BLaER1 (cell line): Measurements from ENCODE around the gene GDI1.
"Not testable (repeated sequence)": the region's sequence is repeated elsewhere in the genome, so short reads cannot be mapped to it uniquely, and the experiment has no call there.

Experiments used
- H3K27ac ChIP-seq: shearing (Covaris generic); formaldehyde crosslinking; 2 replicates; pipeline ENCODE4 v1.8.1; 2022
- H3K27me3 ChIP-seq: shearing (Covaris generic); formaldehyde crosslinking; 2 replicates; pipeline ENCODE4 v1.8.1; 2022
- H3K36me3 ChIP-seq: shearing (Covaris generic); formaldehyde crosslinking; 2 replicates; pipeline ENCODE4 v1.8.1; 2022
- H3K4me1 ChIP-seq: shearing (Covaris generic); formaldehyde crosslinking; 2 replicates; pipeline ENCODE4 v1.8.1; 2022
- H3K4me2 ChIP-seq: shearing (Covaris generic); formaldehyde crosslinking; 2 replicates; pipeline ENCODE4 v1.8.1; 2022
- H3K4me3 ChIP-seq: shearing (Covaris generic); formaldehyde crosslinking; 2 replicates; pipeline ENCODE4 v1.8.1; 2022
- H3K9ac ChIP-seq: shearing (Covaris generic); formaldehyde crosslinking; 2 replicates; pipeline ENCODE4 v1.8.1; 2022
- H3K9me3 ChIP-seq: shearing (Covaris generic); formaldehyde crosslinking; 2 replicates; pipeline ENCODE4 v1.8.1; 2022
- H4K20me1 ChIP-seq: shearing (Covaris generic); formaldehyde crosslinking; 2 replicates; pipeline ENCODE4 v1.8.1; 2022
- Cebpa-rat ChIP-seq: shearing (Covaris generic); IDR thresholded peaks from 2 replicates; pipeline ENCODE4 v1.8.1; 2022

The GDI1 gene

DNA sequence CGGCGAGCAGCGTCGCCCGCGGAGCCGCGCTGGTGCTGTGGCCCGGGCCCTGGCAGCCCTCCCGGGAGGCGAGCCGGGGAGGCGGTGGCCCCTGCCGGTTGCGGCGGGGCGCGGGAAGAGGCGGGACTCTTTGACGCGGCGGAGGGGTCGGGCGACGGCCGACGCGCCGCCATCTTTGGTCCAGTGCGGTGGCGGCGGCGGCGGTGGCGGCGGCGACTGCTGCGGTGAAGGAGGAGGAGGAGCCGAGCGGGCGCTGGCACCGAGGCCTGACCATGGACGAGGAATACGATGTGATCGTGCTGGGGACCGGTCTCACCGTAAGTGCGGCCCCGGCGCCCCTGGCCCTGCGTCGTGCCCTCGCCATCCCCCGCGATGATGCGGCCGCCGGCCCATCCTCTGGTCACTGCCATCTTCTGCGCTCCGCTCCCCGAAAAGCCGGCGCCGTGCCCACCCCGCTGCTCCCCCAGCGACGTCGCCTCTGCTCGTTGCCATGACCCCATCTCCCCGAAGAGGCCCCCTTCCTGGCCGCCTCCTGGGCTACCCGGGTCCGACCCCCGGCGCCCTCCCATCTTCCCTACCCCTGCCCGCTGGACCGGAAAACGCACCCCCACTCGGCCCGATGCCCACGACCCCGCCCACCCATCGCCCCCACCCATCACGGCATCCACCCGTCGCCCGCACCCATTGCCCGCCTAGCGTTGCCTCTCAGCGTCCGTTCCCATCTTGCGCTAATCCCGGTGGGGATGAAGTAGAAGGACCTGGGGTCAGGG is at the start of gene GDI1:
Gene GDI1 (plus strand): TSS at position 172 of the 770 bp plus-strand sequence. CDS start 101 bp downstream, at position 273.
- Histone ChIP-seq H4K20me1 (peaks cover 38% of the 10 kb centered on the region), H3K36me3 (peaks cover 65% of the 10 kb centered on the region), H3K4me3 (peak within 1 kb of the TSS; percentile 80), H3K27ac (peak within 1 kb of the TSS; percentile 89), H3K9me3 (peaks cover 13% of the 10 kb centered on the region), H3K27me3 (peaks cover 18% of the 10 kb centered on the region; the same call in 1 of the 2 replicates), H3K4me2 (peak within 1 kb of the TSS; percentile 85), H3K9ac (peak within 1 kb of the TSS; percentile 82), H3K4me1 (peaks cover 17% of the 10 kb centered on the region)
- no peak for TF ChIP-seq Cebpa-rat

DNA sequence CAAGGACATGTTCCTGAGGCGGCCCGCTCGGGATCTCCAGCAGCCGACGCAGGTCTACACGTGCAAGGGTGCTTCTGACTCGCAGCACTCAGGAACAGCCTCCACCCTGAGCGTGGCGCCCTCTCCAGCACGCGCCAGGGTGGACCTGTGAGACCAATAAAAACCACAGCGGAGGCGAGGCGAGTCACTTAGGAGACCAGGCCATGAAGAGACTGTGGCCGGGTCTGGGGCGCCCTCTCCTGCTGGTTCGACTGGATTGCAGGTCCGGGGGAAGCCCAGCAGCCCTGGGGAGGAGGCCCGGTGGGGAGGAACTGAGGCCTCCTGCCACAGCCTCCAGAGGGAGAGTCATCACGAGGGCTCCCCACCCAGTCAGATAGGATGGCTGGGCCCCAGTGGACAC is 48.9 kb upstream of the GDI1 start:
- H3K36me3 ChIP-seq, H4K20me1 ChIP-seq, H3K27ac ChIP-seq, H3K9ac ChIP-seq, H3K9me3 ChIP-seq, H3K27me3 ChIP-seq, H3K4me2 ChIP-seq, H3K4me3 ChIP-seq, H3K4me1 ChIP-seq: not testable (repeated sequence)

DNA sequence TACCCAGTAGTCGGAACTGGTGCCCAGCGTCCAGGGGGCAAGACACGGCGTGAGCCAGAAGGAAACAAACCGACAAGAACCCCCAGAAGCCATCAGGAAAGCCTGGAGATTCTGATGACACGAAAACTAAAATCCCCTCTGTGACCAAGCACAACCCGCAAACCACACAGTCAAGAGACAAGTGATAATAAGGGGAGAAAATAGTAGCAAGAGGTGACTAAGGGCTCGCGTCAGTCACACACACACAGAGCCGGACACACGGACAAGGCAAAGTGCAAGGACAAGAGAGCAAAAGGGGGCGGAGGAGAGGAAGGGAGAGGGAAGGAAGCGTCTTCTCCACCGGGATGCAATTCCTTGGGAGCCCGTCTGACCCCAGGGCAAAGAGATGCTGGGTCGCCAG is 48.3 kb upstream of the GDI1 start:
- not testable (repeated sequence) for H3K4me3 ChIP-seq, H3K9me3 ChIP-seq, H3K36me3 ChIP-seq, H3K27me3 ChIP-seq, H3K4me2 ChIP-seq, H3K9ac ChIP-seq, H3K4me1 ChIP-seq, H3K27ac ChIP-seq, H4K20me1 ChIP-seq

DNA sequence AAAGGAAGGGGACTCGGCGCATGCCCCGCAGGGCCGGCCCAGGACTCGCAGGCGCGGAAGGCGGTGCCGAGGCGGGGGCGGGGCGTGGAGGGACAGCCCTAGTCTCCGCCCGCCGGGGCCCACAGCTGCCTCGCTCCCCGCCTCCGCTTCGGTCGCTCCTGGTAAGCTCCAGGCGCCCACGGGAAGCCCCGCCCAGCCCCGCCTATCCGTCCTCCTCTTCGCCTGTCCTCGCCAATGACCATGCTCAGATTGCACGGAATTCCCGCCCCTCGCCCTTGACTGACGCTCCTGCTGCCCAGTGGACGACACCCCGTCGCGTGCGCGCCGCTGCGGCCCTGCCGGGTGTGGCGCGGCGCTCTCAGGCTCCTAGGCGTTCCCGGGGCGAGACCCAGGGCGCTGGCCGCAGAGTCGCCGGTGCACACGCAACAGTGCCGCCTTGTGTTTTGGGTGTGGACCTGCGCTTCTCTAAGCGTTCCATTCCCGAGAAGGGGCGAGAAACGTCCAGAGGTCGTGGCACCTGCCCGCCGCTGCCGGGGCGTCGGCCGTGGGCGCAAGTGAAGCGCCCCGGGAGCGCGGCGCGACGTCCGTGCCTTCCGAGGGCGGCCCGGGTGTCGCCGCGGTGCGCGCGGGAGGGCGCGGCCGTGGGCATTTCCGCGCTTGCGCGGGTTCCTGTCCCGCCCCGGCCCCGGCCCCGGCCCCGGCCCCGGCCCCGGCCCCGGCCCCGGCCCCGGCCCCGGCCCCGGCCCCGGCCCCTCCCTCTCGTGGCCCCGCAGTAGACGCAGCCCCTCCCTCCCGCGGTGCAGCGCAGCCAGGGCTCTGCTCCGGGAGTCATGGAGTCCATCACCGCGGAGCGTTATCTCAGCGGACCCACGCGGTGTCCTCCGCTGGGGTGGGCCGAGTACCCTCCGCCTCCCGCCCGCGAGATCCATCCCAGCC is 46.9 kb upstream of the GDI1 start:
- not testable (repeated sequence) for H3K9me3 ChIP-seq, H3K27me3 ChIP-seq, H3K4me3 ChIP-seq

DNA sequence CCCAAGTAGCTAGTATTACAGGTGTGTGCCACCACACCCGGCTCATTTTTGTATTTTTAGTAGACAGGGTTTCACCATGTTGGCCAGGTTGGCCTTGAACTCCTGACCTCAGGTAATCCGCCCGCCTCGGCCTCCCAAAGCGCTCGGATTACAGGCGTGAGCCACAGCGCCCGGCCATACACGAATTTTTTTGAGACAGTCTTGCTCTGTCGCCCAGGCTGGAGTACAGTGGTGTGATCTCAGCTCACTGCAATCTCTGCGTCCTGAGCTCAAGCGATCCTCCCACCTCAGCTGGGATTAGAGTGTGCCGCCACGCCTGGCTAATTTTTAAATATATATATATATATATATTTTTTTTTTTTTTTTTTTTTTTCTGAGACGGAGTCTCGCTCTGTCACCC is 40.6 kb upstream of the GDI1 start:
- H3K9me3 ChIP-seq, result peaks cover 29% of the 10 kb centered on the region
- not testable (repeated sequence) for H3K27me3 ChIP-seq, H3K4me1 ChIP-seq
- H3K36me3 ChIP-seq, result peaks cover 26% of the 10 kb centered on the region
- peaks cover 26% of the 10 kb centered on the region for H4K20me1 ChIP-seq
- H3K9ac ChIP-seq, result peak overlapping the region; percentile 100; the same call in 1 of the 2 replicates
- H3K4me3 ChIP-seq, result peak overlapping the region; percentile 84
- peak overlapping the region; percentile 85 for H3K4me2 ChIP-seq
- peak overlapping the region; percentile 99; the same call in 1 of the 2 replicates for H3K27ac ChIP-seq

More for the DNA sequence above, 46.9 kb upstream of the GDI1 start:
- not testable (repeated sequence) for H3K36me3 ChIP-seq, H4K20me1 ChIP-seq, H3K9ac ChIP-seq, H3K4me2 ChIP-seq, H3K27ac ChIP-seq, H3K4me1 ChIP-seq

DNA sequence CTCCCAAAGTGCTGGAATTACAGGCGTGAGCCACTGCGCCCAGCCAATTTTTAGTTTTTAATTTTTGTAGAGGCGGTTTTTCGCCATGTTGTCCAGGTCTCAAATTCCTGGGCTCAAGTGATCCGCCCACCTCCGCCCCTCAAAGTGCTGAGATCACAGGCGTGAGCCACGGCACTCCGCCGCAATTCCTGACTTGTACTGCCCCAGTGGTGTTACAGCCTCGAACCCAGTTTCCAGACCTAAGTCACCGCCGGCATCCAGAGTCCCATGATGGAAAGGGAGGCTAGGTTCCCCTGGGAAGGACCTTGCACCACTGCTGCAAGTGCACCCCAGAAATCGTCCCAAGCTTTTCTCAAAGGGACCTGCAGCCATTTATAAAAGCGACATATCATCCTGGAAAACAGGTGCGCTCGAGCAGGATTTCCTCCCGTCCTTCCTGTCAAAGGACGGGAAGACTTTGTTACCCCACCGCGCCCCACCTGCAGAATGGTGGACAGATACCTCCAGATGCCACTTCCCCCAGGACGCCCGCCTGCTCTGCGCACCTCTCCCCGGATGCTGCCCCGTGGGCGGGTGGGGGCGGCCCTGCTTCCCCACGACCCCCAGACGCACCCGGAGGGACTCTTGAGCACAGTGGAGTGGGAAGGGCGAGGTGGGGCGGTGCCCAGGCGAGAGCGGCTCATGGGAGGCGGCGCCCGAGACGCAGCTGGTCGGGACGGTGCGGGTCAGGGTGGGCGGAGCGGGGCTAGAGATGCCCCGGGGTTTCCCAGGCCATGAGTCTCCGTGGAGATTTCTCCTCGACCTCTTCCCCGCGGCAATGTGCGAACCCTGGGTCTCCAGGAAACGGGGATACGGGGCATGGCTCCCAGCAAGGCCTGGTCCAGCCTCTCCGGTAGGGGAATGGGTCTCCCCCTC is 39.7 kb upstream of the GDI1 start:
- Histone ChIP-seq H3K4me2 (peak overlapping the region; percentile 85), H3K9ac (peak overlapping the region; percentile 100), H3K27me3 (no peaks in the 10 kb centered on the region), H3K36me3 (peaks cover 26% of the 10 kb centered on the region), H3K27ac (peak overlapping the region; percentile 99), H3K9me3 (peaks cover 29% of the 10 kb centered on the region), H3K4me1 (peaks cover 6% of the 10 kb centered on the region), H3K4me3 (peak overlapping the region; percentile 84), H4K20me1 (peaks cover 34% of the 10 kb centered on the region)
- TF ChIP-seq Cebpa-rat, result no peak

DNA sequence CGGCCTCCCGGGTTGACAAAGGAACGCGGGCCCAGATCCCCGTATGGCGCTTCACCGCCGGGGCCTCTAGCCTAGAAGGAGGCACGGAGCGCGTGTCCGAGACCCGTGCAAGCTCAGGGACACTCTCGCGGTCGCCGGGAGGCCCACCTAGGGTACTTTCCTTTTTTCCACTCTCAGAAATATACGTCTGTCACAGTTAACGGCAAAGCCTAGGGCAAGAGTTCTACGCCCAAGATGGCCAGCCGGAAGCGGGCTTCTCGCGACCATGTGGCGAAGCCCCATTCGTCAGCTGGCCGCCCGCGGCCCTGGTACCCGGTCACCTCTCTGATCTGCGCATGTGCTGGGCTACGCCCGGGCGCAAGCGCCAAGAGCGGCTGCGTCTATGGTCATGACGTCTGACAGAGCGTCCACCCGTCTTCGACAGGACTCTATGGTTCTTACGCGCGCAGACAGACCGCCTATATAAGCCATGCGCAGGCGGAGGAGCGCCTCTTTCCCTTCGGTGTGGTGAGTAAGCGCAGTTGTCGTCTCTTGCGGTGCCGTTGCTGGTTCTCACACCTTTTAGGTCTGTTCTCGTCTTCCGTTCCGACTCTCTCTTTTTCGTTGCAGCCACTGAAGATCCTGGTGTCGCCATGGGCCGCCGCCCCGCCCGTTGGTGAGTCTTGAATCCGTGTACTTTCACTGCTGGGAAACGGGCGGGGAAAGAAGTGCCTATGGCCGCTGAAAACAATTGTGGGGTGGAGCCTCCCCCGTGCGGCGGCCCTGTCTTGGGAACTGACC is 38.9 kb upstream of the GDI1 start, which contains the start of gene RPL10:
Gene RPL10 (plus strand): TSS at position 490 of the 780 bp plus-strand sequence. CDS start 143 bp downstream, at position 633.
- peaks cover 26% of the 10 kb centered on the region for H3K36me3 ChIP-seq
- TF ChIP-seq Cebpa-rat, result no peak
- peaks cover 6% of the 10 kb centered on the region for H3K4me1 ChIP-seq
- peaks cover 41% of the 10 kb centered on the region for H4K20me1 ChIP-seq
- peak within 1 kb of the TSS; percentile 84 for H3K4me3 ChIP-seq
- peaks cover 29% of the 10 kb centered on the region for H3K9me3 ChIP-seq
- peak within 1 kb of the TSS; percentile 100 for H3K9ac ChIP-seq
- H3K27ac ChIP-seq, result peak within 1 kb of the TSS; percentile 99
- H3K27me3 ChIP-seq, result no peaks in the 10 kb centered on the region
- peak within 1 kb of the TSS; percentile 85 for H3K4me2 ChIP-seq

DNA sequence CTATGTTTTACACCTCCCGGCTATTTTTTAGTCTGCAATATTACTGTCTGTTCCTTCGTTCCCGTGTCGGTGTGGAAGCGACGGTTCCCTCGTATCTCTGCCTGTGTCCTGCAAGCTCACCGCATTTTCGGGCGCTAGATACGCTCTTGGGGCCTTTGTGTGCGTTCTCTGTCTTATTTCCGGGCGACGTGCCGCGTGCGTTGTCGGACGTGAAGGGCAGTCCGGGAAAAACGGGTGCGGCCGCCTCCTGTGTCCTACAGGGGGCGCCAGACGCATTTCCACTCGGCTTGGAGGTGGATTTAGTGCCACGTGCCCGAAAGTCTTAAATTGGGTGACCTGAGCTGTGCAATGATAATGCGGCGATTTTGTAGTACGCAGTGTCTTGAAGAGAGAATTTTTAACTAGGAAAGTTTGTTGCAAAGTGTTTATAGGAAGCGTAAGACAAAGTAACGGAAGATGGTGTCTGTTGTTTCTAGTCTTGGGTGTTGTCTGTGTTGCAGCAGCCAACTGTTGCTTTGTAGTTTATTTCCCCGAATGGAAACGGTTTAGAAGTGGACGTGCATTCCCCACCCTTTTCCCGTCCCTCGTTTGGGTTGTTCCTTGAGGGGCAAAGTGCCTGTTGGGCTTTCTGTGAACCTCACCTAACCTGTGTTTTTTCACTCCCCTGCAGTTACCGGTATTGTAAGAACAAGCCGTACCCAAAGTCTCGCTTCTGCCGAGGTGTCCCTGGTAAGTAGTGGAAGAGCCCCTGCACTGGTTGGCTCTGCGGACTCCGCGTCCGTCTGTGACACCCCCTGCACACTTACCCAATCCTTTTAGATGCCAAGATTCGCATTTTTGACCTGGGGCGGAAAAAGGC is 38.1 kb upstream of the GDI1 start:
- no peaks in the 10 kb centered on the region for H3K27me3 ChIP-seq
- peak overlapping the region; percentile 99 for H3K27ac ChIP-seq
- H3K36me3 ChIP-seq, result peaks cover 26% of the 10 kb centered on the region
- TF ChIP-seq Cebpa-rat, result no peak
- peaks cover 29% of the 10 kb centered on the region for H3K9me3 ChIP-seq
- peaks cover 6% of the 10 kb centered on the region for H3K4me1 ChIP-seq
- peak overlapping the region; percentile 67 for H3K4me2 ChIP-seq
- H4K20me1 ChIP-seq, result peaks cover 45% of the 10 kb centered on the region
- peak overlapping the region; percentile 84 for H3K4me3 ChIP-seq
- peak overlapping the region; percentile 100 for H3K9ac ChIP-seq
